ENCODE results near the gene IL7R. TPM values are rescaled to one million over a fixed set of nuclear protein-coding genes. Genes with fewer than 3 reads are reported as not detected.
A peak's percentile ranks its signal among the peaks of the same experiment; 100 is the strongest.
"Not testable (repeated sequence)": the region's sequence is repeated elsewhere in the genome, so short reads cannot be mapped to it uniquely, and the experiment has no call there.

IL7R gene
- polyA plus RNA-seq, 1 experiment, result 43.7 TPM

DNA sequence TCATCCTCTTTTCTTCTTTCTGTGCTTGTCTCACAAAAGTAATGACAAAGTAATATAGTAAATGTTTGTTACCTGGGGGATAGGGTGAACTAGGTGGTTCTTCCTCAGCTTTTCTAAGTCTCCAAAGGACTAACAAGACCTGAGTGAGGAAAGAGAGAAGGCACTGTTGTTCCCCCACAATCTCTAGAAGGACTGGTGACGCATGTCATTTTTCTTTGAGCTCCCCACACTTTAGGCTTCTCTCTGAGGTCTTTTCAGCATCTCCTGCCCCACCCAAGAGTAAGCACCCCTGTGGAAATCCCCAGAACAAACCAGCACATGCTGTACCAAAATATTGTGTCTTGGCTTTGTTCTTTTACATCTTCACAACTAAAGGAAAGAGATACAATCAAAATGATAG lies 2.4 kb upstream of the IL7R start:
- H3K9me3 ChIP-seq (ENCODE audit: control insufficient read depth, insufficient read depth, low read length), result no peaks in the 10 kb centered on the region
- ChIA-PET POLR2A (no interaction called here), CTCF (no interaction called here)
- H3K27ac ChIP-seq (ENCODE audit: low read depth, low read length), result no peak overlapping the region
- no peaks in the 10 kb centered on the region for H3K27me3 ChIP-seq (ENCODE audit: control insufficient read depth, insufficient read depth, low read length)
- no peak overlapping the region for H3K4me3 ChIP-seq (ENCODE audit: low read depth, low read length)
- DNase-seq (ENCODE audit: low read depth, low spot score), result no peak
- TF ChIP-seq CTCF (IDR thresholded peaks at IDR 0.05; ENCODE audit: low read depth, low read length), result no peak

DNA sequence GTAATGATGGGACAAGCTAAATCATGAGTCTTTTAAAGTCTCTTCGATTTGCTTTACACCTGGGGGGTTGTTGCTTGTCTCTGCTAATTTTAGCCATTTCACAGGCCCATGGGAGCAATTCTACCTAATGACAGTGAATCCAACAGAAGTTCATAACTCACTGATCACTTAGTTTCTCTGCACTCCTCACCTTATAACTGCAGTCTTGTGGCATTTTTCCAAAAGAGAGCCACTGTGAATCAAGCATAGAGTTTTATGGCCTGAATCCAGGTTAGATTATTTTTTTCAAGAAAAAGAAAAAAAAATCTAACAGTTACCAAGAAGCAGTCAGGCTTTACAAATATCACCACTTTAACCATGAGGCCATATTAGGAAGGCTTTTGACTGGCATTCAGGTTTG lies 1.5 kb upstream of the IL7R start:
- H3K4me3 ChIP-seq (ENCODE audit: low read depth, low read length), result no peak overlapping the region
- H3K9me3 ChIP-seq (ENCODE audit: control insufficient read depth, insufficient read depth, low read length), result no peaks in the 10 kb centered on the region
- ChIA-PET CTCF (no interaction called here), POLR2A (no interaction called here)
- TF ChIP-seq CTCF (IDR thresholded peaks at IDR 0.05; ENCODE audit: low read depth, low read length), result no peak
- no peak for DNase-seq (ENCODE audit: low read depth, low spot score)
- no peaks in the 10 kb centered on the region for H3K27me3 ChIP-seq (ENCODE audit: control insufficient read depth, insufficient read depth, low read length)
- no peak overlapping the region for H3K27ac ChIP-seq (ENCODE audit: low read depth, low read length)

- H3K27me3 ChIP-seq (ENCODE audit: control insufficient read depth, insufficient read depth, low read length); POLR2A ChIA-PET; H3K4me3 ChIP-seq (ENCODE audit: low read depth, low read length); H3K9me3 ChIP-seq (ENCODE audit: control insufficient read depth, insufficient read depth, low read length); DNase-seq (ENCODE audit: low read depth, low spot score): not testable (repeated sequence)
- CTCF ChIA-PET, result interaction anchor here (1.7 kb wide), 1 partner anchor 79 kb away, joined by 6 read pairs; no protein-coding TSS in a partner anchor
- peak overlapping the region; percentile 31 for H3K27ac ChIP-seq (ENCODE audit: low read depth, low read length)
Observed at GRCh38 chr5:35856186-35856764, 416 bp upstream of the IL7R start.

DNA sequence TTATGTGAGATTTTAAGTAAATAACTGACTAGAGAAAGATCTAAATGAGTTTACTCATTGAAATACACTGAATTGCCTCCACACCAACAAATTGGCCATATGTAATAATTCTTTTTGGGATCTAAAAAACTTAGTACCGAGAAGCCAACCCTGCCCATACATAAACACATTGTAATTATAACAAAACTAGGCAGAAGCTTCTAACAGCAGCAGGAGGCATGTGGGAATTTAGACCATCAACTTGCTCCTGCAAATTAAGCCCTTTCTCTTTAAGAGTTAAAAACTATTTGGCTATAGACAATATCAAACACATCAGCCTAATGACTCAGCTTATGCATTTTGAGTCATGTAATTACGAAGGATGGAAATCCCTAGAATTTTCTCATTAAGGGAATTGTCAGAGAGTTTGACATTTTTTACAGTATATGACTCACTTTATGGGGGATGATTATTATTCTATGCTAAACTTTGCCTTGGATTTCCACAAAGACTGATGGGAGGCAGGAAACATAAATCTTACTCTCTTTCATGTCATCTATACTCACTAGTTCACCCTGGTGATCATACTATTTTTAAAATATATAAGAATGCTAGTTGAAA lies 1.0 kb downstream of the IL7R start:
- H3K27ac ChIP-seq (ENCODE audit: low read depth, low read length), result no peak overlapping the region
- ChIA-PET POLR2A (interaction anchor here (0.6 kb wide), 1 partner anchor 98 kb away, joined by 3 read pairs; no protein-coding TSS in a partner anchor), CTCF (interaction anchor here (0.6 to 4.0 kb wide), 5 partner anchors 66 to 241 kb away, joined by 3 to 19 read pairs (median 7); no protein-coding TSS in a partner anchor)
- peak; percentile 26 for DNase-seq (ENCODE audit: low read depth, low spot score)
- peak overlapping the region; percentile 38 for H3K4me3 ChIP-seq (ENCODE audit: low read depth, low read length)
- no peak for TF ChIP-seq CTCF (IDR thresholded peaks at IDR 0.05; ENCODE audit: low read depth, low read length)
- no peaks in the 10 kb centered on the region for H3K9me3 ChIP-seq (ENCODE audit: control insufficient read depth, insufficient read depth, low read length)
- no peaks in the 10 kb centered on the region for H3K27me3 ChIP-seq (ENCODE audit: control insufficient read depth, insufficient read depth, low read length)

DNA sequence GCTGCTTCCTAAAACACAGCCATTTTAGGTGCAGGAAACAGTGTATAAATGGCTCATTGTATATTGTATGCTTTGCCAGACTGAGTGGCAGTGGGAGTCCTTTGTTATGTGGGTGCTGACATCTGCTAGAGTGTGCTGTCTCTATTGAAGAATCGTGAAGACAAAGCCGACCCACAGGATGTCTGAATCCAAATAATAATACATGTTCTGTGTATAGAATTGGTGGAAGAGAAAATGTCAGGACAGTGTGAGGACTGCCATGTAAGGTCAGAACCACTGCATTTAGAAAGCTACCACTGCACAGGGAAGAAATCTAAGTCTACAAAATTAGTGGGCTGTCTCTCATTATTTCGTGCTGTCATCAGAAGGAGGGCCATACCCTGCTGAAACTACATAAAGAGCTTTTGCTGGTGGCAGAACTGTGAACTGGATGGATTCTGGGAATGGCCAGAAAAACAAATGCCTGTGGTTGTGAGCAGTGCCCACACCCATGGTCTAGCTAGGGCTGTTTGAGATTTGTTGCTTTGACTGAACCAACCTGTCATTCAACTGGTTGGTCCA lies 2.5 kb downstream of the IL7R start:
- Histone ChIP-seq H3K27me3 (ENCODE audit: control insufficient read depth, insufficient read depth, low read length) (no peaks in the 10 kb centered on the region), H3K9me3 (ENCODE audit: control insufficient read depth, insufficient read depth, low read length) (no peaks in the 10 kb centered on the region), H3K4me3 (ENCODE audit: low read depth, low read length) (peak overlapping the region; percentile 26; the same call in 1 of the 2 replicates), H3K27ac (ENCODE audit: low read depth, low read length) (peak overlapping the region; percentile 33)
- no peak for TF ChIP-seq CTCF (IDR thresholded peaks at IDR 0.05; ENCODE audit: low read depth, low read length)
- DNase-seq (ENCODE audit: low read depth, low spot score), result no peak
- POLR2A ChIA-PET, result interaction anchor here (0.6 kb wide), 1 partner anchor 293 kb away, joined by 3 read pairs; the partner anchor contains the start of genes LMBRD2 and SKP2
- CTCF ChIA-PET, result interaction anchor here (0.6 to 4.0 kb wide), 5 partner anchors 17 to 242 kb away, joined by 3 to 19 read pairs (median 7); no protein-coding TSS in a partner anchor
